Esophagus muscularis mucosa (tissue), 3 donors: ENCODE measurements around the gene RHBDD1.

ENCODE experiments used
- POLR2A ChIP-seq: fragments of 450-650 bp; IDR thresholded peaks from one replicate; pipeline ENCODE4 v1.6.1; 2017; ENCODE audit warnings: antibody characterized with exemption, moderate library complexity, mild to moderate bottlenecking, low read depth
- TF ChIP-seq, protein P1 (sequence below), 3 experiments: fragments of 200-600 bp in 2 of 3; fragments of 450-650 bp in 1 of 3; sonication (generic) in 2 of 3; IDR thresholded peaks; one replicate each; pipeline ENCODE4 v1.5.1; 2017 to 2019; ENCODE audit warnings: antibody characterized with exemption in 3 of 3, mild to moderate bottlenecking in 2 of 3, moderate library complexity in 1 of 3

- TF ChIP-seq POLR2A, result no peak
- TF ChIP-seq, protein P1, sequence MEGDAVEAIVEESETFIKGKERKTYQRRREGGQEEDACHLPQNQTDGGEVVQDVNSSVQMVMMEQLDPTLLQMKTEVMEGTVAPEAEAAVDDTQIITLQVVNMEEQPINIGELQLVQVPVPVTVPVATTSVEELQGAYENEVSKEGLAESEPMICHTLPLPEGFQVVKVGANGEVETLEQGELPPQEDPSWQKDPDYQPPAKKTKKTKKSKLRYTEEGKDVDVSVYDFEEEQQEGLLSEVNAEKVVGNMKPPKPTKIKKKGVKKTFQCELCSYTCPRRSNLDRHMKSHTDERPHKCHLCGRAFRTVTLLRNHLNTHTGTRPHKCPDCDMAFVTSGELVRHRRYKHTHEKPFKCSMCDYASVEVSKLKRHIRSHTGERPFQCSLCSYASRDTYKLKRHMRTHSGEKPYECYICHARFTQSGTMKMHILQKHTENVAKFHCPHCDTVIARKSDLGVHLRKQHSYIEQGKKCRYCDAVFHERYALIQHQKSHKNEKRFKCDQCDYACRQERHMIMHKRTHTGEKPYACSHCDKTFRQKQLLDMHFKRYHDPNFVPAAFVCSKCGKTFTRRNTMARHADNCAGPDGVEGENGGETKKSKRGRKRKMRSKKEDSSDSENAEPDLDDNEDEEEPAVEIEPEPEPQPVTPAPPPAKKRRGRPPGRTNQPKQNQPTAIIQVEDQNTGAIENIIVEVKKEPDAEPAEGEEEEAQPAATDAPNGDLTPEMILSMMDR (IDR thresholded peaks at IDR 0.05), result peak in 2 of 3 experiments; percentile 14 to 34
Measured at GRCh38 chr2:226795281-226796011, 40.4 kb upstream of the RHBDD1 start.
